ENCODE measurements around the gene PID1.

The PID1 gene

DNA sequence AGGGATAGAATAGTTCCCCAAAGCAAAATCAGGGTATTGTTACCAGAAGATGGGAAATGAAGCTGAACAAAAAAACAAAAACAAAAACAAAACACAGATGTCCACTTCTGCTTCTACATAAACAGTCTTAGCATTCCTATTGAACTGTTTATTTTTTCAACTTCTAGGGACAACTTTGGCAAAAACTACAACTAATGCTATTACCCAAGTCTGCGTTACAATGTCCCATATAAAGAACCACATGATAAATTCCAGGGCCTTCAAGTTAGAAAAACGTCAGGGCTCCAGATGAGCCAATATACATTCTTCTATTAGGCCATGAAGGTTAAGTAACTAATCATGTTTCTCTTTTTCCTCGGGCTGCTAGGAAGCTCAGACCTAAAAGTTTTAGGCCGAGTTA lies 16.9 kb downstream of the PID1 start:
- no peak for TF ChIP-seq CTCF (IDR thresholded peaks at IDR 0.05; ENCODE audit: low read depth, low read length, missing control alignments)
- no peak overlapping the region for H3K4me3 ChIP-seq (ENCODE audit: low read depth, low read length)
- in situ Hi-C loops (cut with HindIII; ENCODE audit: low sequenced_read_pairs), result no loop called here
- DNase-seq (ENCODE audit: low read depth), result no peak

DNA sequence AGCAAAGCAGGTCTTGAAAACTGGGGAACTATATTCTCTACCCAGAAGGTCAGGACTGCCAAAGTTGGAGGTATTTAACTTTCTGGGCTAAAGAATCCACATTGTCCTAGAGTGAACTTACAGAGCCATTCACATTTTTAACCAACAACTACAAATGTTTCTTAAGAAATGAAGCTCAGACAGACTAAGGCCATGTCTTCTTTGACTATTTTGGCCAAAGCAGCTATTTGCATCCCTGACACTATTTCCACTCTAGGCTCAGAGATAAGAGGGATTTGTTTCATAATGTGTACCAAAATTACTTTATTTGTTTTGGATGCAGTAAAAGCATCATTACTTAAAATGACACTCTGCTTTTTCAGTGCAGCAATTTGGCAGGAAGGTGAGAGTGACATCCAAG lies 18.1 kb downstream of the PID1 start:
- in situ Hi-C loops (cut with HindIII; ENCODE audit: low sequenced_read_pairs), result no loop called here
- no peak for DNase-seq (ENCODE audit: low read depth)
- H3K4me3 ChIP-seq (ENCODE audit: low read depth, low read length), result no peak overlapping the region
- TF ChIP-seq CTCF (IDR thresholded peaks at IDR 0.05; ENCODE audit: low read depth, low read length, missing control alignments), result no peak

DNA sequence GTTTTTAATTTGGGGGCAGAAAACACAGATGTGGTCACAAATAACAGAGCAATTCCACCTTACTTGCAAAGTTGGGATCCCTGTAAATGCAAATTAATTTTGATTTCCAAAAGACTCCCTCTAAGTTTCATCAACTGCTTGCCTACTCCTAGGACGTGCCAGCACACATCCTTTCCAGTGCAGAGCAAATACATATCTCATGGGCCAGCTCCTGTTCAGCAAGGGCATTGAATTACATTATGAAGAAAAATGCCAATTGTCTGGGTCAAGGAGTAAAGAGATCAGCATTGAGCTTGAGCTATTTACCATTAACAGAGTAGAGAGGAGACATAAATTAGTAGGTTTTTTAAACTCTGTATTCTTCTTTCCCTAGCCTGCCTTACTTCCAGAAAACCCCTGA lies 18.8 kb downstream of the PID1 start:
- in situ Hi-C loops (cut with HindIII; ENCODE audit: low sequenced_read_pairs), result no loop called here
- no peak for TF ChIP-seq CTCF (IDR thresholded peaks at IDR 0.05; ENCODE audit: low read depth, low read length, missing control alignments)
- H3K4me3 ChIP-seq (ENCODE audit: low read depth, low read length), result no peak overlapping the region
- DNase-seq (ENCODE audit: low read depth), result no peak

GRCh38 chr2:229249536-229249935 lies 21.6 kb downstream of the PID1 start:
- DNase-seq (ENCODE audit: low read depth), result no peak
- TF ChIP-seq CTCF (IDR thresholded peaks at IDR 0.05; ENCODE audit: low read depth, low read length, missing control alignments), result no peak
- no peak overlapping the region for H3K4me3 ChIP-seq (ENCODE audit: low read depth, low read length)
- in situ Hi-C loops (cut with HindIII; ENCODE audit: low sequenced_read_pairs), result no loop called here

DNA sequence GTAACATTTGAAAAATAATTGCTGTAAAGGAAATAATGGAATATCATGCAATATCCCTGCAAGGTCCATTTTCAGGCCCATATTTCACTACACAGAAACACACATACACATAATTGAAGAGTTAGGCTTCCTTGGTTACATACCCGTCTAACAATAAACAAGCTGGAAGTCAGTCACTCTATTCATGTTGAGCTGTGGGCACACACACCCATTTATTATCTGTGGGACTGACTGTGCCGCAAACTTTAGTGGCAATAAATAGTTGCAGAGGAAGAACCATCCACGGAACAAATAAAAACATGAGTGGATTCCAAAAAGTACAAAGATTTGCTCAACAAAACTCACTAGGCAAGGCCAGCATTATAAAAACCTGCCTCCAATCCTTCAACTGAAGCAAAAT lies 24.8 kb downstream of the PID1 start:
- in situ Hi-C loops (cut with HindIII; ENCODE audit: low sequenced_read_pairs), result no loop called here
- no peak for DNase-seq (ENCODE audit: low read depth)
- no peak overlapping the region for H3K4me3 ChIP-seq (ENCODE audit: low read depth, low read length)
- no peak for TF ChIP-seq CTCF (IDR thresholded peaks at IDR 0.05; ENCODE audit: low read depth, low read length, missing control alignments)

DNA sequence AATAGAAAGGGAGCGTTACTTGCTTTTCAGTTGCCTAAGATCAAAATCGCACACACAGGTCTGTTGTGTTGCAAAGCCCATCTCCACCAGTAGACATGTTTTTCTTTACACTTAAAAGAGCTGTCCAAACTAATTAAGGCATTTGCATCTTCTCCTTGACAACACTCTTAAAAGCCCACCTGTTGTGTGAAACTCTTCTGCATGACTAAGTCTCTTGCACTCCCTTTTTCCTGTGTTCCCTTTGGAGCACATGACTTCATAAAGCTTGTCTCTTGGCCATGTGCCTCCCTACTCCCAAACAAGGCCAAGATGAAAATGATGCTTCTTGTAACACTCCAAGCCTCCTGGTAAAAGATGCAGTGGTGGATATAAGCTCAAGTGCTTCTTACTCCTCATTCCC lies 26.1 kb downstream of the PID1 start:
- H3K4me3 ChIP-seq (ENCODE audit: low read depth, low read length), result no peak overlapping the region
- no peak for TF ChIP-seq CTCF (IDR thresholded peaks at IDR 0.05; ENCODE audit: low read depth, low read length, missing control alignments)
- in situ Hi-C loops (cut with HindIII; ENCODE audit: low sequenced_read_pairs), result no loop called here
- DNase-seq (ENCODE audit: low read depth), result no peak

All from astrocyte of the cerebellum (primary cell).